ENCODE results near the gene FKBP10.

The FKBP10 gene

DNA sequence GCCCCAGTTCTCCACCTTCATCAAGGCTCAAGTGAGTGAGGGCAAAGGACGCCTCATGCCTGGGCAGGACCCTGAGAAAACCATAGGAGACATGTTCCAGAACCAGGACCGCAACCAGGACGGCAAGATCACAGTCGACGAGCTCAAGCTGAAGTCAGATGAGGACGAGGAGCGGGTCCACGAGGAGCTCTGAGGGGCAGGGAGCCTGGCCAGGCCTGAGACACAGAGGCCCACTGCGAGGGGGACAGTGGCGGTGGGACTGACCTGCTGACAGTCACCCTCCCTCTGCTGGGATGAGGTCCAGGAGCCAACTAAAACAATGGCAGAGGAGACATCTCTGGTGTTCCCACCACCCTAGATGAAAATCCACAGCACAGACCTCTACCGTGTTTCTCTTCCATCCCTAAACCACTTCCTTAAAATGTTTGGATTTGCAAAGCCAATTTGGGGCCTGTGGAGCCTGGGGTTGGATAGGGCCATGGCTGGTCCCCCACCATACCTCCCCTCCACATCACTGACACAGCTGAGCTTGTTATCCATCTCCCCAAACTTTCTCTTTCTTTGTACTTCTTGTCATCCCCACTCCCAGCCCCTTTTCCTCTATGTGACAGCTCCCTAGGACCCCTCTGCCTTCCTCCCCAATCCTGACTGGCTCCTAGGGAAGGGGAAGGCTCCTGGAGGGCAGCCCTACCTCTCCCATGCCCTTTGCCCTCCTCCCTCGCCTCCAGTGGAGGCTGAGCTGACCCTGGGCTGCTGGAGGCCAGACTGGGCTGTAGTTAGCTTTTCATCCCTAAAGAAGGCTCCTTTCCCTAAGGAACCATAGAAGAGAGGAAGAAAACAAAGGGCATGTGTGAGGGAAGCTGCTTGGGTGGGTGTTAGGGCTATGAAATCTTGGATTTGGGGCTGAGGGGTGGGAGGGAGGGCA is 9.7 kb downstream of the FKBP10 start:
- H2AFZ ChIP-seq (ENCODE audit: low read depth): no peak overlapping the region
- no peaks in the 10 kb centered on the region for H3K4me1 ChIP-seq (ENCODE audit: low read depth, poor library complexity, severe bottlenecking)
- H3K79me2 ChIP-seq (ENCODE audit: insufficient read depth, low read depth): no peaks in the 10 kb centered on the region
- no peaks in the 10 kb centered on the region for H3K36me3 ChIP-seq (ENCODE audit: insufficient read depth)
- no peak overlapping the region for H3K9ac ChIP-seq
- peaks cover 4% of the 10 kb centered on the region; the same call in 1 of the 2 replicates for H3K27me3 ChIP-seq (ENCODE audit: insufficient read depth, low read depth)
- TF ChIP-seq, protein P1, sequence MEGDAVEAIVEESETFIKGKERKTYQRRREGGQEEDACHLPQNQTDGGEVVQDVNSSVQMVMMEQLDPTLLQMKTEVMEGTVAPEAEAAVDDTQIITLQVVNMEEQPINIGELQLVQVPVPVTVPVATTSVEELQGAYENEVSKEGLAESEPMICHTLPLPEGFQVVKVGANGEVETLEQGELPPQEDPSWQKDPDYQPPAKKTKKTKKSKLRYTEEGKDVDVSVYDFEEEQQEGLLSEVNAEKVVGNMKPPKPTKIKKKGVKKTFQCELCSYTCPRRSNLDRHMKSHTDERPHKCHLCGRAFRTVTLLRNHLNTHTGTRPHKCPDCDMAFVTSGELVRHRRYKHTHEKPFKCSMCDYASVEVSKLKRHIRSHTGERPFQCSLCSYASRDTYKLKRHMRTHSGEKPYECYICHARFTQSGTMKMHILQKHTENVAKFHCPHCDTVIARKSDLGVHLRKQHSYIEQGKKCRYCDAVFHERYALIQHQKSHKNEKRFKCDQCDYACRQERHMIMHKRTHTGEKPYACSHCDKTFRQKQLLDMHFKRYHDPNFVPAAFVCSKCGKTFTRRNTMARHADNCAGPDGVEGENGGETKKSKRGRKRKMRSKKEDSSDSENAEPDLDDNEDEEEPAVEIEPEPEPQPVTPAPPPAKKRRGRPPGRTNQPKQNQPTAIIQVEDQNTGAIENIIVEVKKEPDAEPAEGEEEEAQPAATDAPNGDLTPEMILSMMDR (conservative IDR thresholded peaks at IDR 0.05; ENCODE audit: low read depth, low read length): no peak
- no peak overlapping the region for H3K4me3 ChIP-seq (IDR thresholded peaks at IDR 0.05; ENCODE audit: insufficient read depth, low read depth, low read length)
- H3K27ac ChIP-seq: no peak overlapping the region
- no peaks in the 10 kb centered on the region for H4K20me1 ChIP-seq (ENCODE audit: insufficient read depth)
- H3K4me2 ChIP-seq: no peak overlapping the region

DNA sequence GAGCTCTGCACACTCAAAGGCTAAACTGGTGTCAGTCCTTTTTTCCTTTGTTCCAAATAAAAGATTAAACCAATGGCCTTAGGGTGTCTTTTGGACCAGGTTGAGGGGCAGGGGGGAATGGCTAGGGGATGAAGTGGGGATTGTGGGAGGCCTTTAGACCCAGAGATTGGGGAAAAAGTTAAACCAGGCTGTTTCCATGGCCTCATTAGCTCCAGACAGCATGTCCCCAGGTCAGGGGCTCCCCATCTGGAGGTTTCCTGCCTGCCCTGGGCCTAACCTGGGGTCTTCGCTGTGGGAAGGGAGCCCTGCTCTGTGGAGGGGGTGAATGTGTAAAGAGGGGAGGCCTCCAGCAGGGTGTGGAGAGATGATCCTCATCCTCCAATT is 10.3 kb downstream of the FKBP10 start:
- Histone ChIP-seq H3K27me3 (ENCODE audit: insufficient read depth, low read depth) (peaks cover 4% of the 10 kb centered on the region; the same call in 1 of the 2 replicates), H3K27ac (no peak overlapping the region), H3K9ac (no peak overlapping the region), H3K36me3 (ENCODE audit: insufficient read depth) (no peaks in the 10 kb centered on the region), H3K4me2 (no peak overlapping the region), H4K20me1 (ENCODE audit: insufficient read depth) (no peaks in the 10 kb centered on the region), H3K4me1 (ENCODE audit: low read depth, poor library complexity, severe bottlenecking) (no peaks in the 10 kb centered on the region), H2AFZ (ENCODE audit: low read depth) (no peak overlapping the region), H3K79me2 (ENCODE audit: insufficient read depth, low read depth) (no peaks in the 10 kb centered on the region), H3K4me3 (IDR thresholded peaks at IDR 0.05; ENCODE audit: insufficient read depth, low read depth, low read length) (no peak overlapping the region)
- TF ChIP-seq, protein P1 (conservative IDR thresholded peaks at IDR 0.05; ENCODE audit: low read depth, low read length): no peak

DNA sequence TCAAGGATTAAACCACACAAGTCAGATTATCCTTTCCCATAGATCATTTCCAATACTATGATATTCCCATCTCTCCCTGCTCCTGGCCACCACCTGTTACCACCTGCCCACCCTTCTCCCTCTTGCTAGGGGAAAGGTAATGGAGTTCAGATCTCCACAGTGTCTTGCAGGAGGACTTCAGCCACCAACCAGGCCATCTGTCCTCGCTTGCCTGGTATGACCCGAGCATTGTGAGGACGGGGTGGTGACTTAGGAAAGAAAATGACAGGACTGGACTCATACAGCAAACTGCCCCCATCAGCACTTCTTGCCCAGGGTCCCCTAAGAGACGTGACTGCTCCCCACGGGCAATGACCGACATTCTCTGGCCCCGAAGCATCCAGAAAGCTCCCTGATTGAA is 10.8 kb downstream of the FKBP10 start:
- Histone ChIP-seq H3K27me3 (ENCODE audit: insufficient read depth, low read depth) (peaks cover 4% of the 10 kb centered on the region; the same call in 1 of the 2 replicates), H3K9ac (no peak overlapping the region), H4K20me1 (ENCODE audit: insufficient read depth) (no peaks in the 10 kb centered on the region), H3K4me3 (IDR thresholded peaks at IDR 0.05; ENCODE audit: insufficient read depth, low read depth, low read length) (no peak overlapping the region), H2AFZ (ENCODE audit: low read depth) (no peak overlapping the region), H3K36me3 (ENCODE audit: insufficient read depth) (no peaks in the 10 kb centered on the region), H3K27ac (no peak overlapping the region), H3K4me2 (no peak overlapping the region), H3K4me1 (ENCODE audit: low read depth, poor library complexity, severe bottlenecking) (no peaks in the 10 kb centered on the region), H3K79me2 (ENCODE audit: insufficient read depth, low read depth) (no peaks in the 10 kb centered on the region)
- TF ChIP-seq, protein P1 (conservative IDR thresholded peaks at IDR 0.05; ENCODE audit: low read depth, low read length): no peak

DNA sequence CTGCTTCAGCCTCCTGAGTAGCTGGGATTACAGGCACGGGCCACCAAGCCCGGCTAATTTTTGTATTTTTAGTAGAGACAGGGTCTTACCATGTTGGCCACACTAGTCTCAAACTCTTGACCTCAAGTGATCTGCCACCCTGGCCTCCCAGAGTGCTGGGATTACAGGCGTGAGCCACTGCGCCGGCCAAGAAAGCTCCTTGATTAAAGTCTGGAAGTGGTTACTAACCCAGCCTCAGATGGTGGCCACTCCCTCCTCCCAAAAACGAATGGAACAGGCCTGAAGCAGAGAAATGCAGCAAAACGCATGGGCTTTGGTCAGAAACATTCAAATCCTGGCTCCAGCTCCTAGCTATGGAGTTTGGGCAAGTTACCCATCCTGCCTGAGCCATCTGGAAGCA is 11.3 kb downstream of the FKBP10 start:
- Histone ChIP-seq H3K4me3 (IDR thresholded peaks at IDR 0.05; ENCODE audit: insufficient read depth, low read depth, low read length) (no peak overlapping the region), H3K4me1 (ENCODE audit: low read depth, poor library complexity, severe bottlenecking) (no peaks in the 10 kb centered on the region), H2AFZ (ENCODE audit: low read depth) (no peak overlapping the region), H3K4me2 (no peak overlapping the region), H4K20me1 (ENCODE audit: insufficient read depth) (no peaks in the 10 kb centered on the region), H3K9ac (no peak overlapping the region), H3K79me2 (ENCODE audit: insufficient read depth, low read depth) (no peaks in the 10 kb centered on the region), H3K27me3 (ENCODE audit: insufficient read depth, low read depth) (peaks cover 4% of the 10 kb centered on the region; the same call in 1 of the 2 replicates), H3K36me3 (ENCODE audit: insufficient read depth) (no peaks in the 10 kb centered on the region), H3K27ac (no peak overlapping the region)
- TF ChIP-seq, protein P1 (conservative IDR thresholded peaks at IDR 0.05; ENCODE audit: low read depth, low read length): no peak
